HL-60/S4 treated with phorbol 12-myristate 13-acetate at 8.2 ng/mL for 4 days and 3 days (cell line): Measurements from ENCODE around the gene TEP1.
"Not testable (repeated sequence)": the region's sequence is repeated elsewhere in the genome, so short reads cannot be mapped to it uniquely, and the experiment has no call there.

Experiments used
- in situ Hi-C: fragments of 300-500 bp; cut with MboI; formaldehyde crosslinking; loops from 2 replicates; pipeline ENCODE4 v1.15.0; 2022; ENCODE audit warnings: low sequenced_read_pairs

The TEP1 gene

DNA sequence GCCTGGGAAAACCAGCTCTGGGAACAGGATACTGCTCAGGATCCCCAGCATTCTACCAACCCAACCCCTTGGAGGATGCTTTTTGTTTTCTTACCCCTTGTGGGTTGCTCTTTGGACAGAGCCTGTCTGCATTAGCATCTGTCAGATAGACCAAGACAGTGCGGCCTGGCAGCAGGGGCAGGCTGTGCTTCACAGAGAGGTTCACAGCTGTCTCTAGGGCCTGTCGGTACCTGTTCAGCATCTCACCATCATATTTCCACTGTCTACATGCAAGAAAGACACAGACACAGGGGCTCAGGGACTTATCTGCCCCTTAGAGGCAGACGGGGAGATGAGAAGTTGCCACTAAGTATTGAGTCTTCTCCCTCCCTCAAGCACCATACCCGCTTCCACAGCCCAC is 21.8 kb downstream of the TEP1 start:
- in situ Hi-C loops: loop anchor here (25.0 kb wide), 1 partner anchor 1021 kb away; no protein-coding TSS in a partner anchor

DNA sequence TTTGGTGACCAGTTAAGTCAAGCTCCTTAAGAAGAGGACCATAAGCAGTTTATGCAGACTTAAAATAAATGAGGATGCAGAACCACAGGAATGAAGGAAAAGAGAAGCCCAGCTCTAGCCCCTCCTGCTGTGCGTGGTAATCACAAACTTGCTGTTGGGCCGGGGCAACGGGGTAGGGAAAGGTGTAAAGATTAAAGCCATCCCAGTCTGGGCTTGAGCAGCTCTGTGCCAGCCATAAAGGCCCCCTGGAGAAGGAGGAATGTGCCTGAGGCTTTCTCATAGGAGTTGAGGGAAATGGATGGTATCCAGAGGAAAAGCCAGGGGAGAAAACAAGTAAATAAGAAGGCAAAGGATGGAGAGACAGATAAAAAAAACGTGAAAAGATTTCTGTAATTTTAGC is 25.1 kb downstream of the TEP1 start:
- in situ Hi-C loops: loop anchor here (25.0 kb wide), 1 partner anchor 1024 kb away; no protein-coding TSS in a partner anchor

DNA sequence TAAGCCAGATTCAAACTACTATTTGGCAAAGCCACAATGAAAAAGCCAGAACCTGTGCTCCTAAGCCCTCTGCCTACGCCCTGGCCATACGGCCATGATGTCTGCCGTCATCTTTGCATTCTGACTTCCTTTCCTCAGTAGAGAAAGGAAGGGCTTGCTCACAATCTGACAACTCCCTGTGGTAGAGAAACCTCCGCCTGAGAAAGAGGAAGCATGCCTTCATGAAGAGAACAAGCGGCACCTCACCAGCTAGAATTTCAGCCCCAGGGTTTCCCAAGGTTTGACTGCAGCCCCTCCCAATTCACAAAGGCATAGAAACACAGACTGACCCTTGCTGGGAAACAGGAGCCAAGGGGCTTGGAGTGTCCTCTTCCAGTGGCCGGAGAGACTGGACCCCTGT is 25.7 kb downstream of the TEP1 start:
- in situ Hi-C loops: loop anchor here (25.0 kb wide), 1 partner anchor 1025 kb away; no protein-coding TSS in a partner anchor

DNA sequence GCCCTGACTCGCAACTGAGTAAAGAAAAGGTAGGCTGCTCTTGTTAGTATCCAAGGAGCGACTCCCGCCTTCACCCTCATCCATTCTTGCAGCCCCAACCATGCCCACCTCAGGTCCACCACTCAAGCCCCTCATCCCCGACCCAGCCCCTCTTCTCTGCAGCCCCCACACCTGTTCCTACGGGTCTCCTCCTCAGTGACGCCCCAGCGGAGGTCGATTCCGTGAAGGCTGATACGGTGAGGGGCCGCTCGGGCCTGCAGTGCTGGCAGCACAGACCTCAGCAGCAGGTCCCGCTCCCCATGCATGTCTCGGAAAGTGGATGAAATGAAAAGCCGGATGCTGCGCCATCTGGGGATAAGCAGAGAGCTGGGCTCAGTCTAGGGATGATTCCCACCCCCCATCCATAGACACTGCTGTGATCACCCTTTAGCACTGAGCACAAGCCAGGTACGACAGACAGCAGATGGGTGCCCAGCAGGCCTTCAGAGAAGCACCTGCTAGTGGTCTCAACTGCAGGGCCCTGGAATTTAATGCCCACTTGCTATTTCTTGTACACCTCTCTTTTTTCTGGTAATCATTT is 26.9 kb downstream of the TEP1 start:
- in situ Hi-C loops: loop anchor here (25.0 kb wide), 1 partner anchor 1026 kb away; no protein-coding TSS in a partner anchor

DNA sequence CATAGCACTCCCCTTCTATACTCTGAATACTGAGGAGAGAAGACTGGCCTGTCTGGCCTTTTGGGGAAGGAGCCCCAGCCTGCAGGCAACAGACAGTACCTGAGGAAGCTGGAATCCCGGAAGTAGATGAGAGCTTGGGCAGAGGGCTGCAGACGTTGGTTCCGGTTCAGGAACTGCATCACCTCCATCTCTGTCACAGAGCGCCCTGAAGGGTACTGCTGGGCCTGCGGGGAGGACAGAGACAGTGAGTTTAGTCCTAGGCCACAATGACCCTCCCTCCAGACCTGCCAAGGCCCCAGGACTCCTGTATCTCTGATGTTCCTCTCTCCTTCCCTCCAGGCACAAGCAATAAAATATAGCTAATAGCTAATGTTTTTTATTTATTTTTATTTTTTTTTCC is 28.4 kb downstream of the TEP1 start:
- in situ Hi-C loops: loop anchor here (25.0 kb wide), 1 partner anchor 1027 kb away; no protein-coding TSS in a partner anchor

DNA sequence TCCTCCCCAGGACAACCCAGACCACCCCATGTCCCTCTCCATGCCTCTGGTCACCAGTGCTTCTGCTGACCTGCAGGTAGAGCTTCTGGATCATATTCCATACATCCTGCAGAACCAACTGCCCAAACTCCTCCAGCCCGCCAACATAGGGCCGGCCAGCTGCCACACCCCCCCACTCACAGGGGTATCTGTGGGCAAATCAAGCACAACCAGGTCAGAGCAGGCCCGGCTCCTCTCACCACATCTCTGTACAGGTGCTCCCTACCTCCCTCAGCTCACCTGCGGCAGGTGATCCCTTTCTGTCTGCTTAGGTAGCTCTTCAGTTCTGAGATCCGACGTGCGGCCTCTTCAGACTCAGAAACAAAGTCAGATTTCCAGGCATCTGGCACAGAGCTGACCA is 29.0 kb downstream of the TEP1 start:
- in situ Hi-C loops: loop anchor here (25.0 kb wide), 1 partner anchor 1028 kb away; no protein-coding TSS in a partner anchor

DNA sequence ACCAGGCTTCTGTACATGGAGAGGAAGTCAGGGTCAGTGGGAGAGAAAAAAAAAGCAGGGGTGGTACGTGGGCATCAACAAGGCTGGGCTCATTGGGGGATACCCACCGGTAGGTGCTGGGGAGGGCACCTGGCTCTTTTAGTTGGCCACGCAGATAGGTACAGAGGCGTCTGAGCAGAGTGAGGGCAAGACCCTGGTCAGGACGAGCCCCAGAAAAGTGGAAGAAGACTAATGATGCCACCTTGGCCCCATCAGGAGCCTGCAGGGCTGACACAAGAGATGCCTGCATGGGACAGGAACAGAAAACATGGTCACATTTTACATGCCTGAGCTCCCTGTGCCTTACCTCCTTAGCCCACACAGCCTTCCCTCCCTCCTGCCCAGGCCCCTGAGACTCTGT is 29.7 kb downstream of the TEP1 start:
- in situ Hi-C loops: loop anchor here (25.0 kb wide), 1 partner anchor 1029 kb away; no protein-coding TSS in a partner anchor

DNA sequence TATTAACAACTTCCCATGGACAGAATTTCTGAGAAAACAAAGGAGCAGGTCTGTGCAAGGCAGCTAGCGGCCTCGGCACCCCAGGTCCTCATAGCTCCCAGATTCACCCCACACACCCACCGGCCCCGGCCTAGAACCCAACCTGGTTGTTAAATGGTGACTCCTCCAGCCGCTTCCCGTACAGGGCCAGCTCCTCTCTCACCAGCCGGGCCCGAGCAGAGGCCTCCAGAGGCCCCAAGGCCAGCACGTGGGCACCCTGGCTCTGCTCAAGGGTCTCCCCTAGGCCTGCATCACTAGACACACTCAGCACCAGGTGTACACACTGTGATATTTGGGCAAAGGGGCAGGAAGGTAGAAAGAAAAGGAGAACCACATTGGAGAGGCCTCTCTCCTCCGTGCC is 30.3 kb downstream of the TEP1 start:
- in situ Hi-C loops: loop anchor here (25.0 kb wide), 1 partner anchor 1029 kb away; no protein-coding TSS in a partner anchor

DNA sequence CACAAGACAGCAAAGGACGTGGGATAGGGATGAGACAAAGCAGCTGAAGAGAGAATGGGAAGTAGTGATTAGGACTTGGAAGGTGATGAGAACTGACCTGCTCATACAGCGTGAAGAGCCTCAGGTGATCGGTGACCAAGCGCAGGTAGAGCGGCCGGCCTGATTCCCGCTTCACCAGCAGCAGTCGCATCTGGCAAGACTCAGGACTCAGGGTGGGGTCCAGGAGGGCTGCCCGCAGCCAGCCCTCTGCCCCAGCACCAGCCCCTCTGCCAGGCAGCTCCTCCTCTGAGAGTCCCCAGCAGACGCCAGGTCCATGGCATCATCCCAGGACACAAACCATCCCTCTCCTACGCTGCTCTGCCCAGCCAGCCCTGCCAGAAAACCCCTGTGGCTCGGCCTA is 30.8 kb downstream of the TEP1 start:
- in situ Hi-C loops: loop anchor here (25.0 kb wide), 1 partner anchor 1030 kb away; no protein-coding TSS in a partner anchor

DNA sequence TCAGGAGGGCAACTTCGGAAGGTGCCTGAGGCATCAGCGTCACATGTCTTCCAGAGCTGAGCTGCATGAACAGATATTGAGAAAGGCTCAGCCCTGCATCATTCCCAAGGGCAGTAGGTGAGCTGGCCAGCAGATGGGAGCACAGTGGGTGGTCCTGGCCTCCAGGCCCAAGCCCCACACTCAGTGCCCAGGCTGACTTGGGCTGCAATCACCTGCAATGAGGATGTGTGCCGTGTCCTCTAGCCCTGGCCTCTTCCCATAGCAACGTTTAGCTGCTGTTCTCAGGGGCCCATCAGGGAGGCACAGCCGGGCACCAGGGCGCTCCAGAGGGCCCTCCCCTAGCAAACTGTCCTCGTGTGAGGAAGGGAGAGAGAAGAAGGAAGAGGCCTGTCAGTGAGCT is 32.0 kb downstream of the TEP1 start:
- in situ Hi-C loops: loop anchor here (25.0 kb wide), 1 partner anchor 1031 kb away; no protein-coding TSS in a partner anchor

DNA sequence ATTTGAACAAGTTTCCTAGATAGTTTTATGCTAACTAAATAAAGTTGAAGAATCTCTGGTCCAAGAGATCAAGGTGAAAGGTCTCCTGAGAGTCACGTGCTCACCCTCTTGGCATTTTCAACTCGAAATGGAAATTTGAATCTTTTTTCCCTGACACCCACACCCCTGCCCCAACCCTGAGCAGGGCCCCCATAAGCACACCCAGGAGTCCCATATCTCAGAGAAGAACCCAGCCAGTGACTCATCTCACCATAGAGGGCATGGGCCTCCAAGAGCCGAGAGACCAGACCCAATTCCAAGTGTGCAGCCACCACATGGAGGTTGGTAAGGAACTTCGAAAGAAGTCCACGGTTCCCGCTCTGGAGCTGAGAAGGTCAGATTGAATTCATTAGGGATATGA is 32.6 kb downstream of the TEP1 start:
- in situ Hi-C loops: loop anchor here (25.0 kb wide), 1 partner anchor 1032 kb away; no protein-coding TSS in a partner anchor

DNA sequence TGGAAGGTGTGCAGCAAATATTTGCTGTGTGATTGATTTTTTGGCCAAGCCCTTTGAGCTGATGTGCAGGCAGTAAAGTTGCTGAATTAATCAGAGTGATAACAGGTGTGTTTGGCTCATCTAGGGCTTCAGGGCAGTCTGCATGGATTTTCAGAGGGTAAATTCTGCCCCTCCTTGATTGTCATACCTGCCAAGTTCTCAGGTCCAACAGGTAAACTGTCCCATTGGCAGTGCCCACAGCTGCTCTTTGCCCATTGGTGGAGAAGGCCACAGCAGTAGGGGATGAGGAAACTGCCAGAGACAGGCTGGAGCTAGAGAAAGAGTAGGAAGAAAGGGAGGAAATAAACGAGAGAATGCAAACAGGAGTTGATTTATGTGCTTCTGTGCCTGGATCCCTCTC is 33.6 kb downstream of the TEP1 start:
- in situ Hi-C loops: loop anchor here (25.0 kb wide), 1 partner anchor 1033 kb away; no protein-coding TSS in a partner anchor

DNA sequence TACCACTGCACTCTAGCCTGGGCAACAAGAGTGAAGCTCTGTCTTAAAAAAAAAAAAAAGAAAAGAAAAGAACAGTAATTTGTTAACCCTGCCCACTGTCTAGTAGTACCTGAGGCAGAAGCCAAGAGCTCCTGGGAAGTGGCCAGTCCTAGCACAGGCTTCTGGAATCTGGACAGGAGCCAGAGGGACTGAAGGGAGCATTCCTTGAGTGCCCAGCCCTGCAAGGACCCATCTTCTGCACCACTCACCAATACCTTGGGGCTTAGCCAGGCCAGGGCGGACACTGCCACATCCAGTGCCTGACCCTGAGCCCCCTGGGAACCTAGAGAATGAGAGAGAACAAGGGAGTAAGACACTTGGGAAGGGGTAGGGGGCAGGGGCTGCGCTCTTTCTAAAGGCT is 36.1 kb downstream of the TEP1 start:
- in situ Hi-C loops: loop anchor here (25.0 kb wide), 1 partner anchor 1035 kb away; no protein-coding TSS in a partner anchor

DNA sequence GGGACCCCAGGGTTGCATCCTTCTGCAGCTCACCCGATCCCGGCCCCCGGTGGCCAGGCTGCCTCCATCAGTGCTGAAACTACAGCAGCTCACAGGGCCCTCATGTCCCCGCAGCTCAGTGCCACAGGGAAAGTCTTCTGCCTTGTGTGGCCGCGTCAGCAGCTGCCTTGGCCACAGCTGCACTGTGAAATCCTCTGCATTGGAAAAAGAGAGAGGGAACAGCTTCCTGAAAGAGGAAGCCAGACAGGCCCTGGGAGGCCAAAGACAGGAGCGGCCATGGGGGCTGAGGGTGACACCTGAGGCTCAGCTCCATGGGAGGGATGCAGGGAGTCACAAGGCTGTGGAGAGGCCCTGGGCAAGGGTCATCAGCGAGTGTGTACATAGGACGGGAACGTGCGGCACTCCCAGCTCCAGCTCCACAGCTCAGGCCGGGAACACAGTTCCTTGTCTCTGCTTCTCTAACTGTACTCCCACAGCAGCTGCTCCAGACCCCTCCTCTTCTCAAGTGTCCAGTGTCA is 37.2 kb downstream of the TEP1 start:
- in situ Hi-C loops: loop anchor here (25.0 kb wide), 1 partner anchor 1036 kb away; no protein-coding TSS in a partner anchor

DNA sequence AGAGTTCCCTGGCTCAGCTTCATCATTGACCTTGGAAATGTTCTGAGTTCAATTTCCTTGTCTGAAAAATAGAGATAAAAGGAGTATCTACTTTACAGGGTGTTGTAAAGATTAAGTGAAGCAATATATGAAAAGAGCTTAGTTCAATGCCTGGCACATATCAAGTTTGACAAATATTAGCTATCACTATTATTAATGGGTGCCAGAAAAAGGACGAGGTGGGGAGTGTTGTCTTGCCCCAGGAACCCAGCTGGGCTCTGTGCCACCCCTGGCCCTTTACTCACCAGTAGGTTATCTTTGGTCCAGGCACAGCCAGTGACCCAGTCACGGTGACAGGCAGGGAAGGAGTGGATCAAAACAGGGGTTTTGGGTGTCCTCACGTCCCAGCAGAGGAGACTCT is 37.8 kb downstream of the TEP1 start:
- in situ Hi-C loops: loop anchor here (25.0 kb wide), 1 partner anchor 1037 kb away; no protein-coding TSS in a partner anchor

DNA sequence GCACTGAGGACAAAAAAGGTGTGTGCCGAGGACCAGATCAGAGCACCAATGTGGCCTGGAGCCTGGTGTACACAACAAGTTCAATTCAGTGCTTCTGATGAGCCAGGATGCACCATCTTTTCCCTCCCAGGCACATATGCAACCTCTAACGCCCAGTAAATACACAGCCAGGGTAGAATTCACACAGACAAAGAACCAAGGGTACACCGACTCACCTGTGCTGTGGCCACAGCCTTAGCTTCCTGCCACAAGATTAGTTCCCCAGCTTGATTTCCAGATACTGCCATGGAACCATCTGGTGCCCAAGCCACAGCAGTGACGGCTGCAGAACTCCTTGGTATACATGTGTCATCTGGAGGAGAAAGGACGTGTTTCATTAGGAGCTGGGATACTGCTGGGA is 40.5 kb downstream of the TEP1 start:
- in situ Hi-C loops: no loop called here

DNA sequence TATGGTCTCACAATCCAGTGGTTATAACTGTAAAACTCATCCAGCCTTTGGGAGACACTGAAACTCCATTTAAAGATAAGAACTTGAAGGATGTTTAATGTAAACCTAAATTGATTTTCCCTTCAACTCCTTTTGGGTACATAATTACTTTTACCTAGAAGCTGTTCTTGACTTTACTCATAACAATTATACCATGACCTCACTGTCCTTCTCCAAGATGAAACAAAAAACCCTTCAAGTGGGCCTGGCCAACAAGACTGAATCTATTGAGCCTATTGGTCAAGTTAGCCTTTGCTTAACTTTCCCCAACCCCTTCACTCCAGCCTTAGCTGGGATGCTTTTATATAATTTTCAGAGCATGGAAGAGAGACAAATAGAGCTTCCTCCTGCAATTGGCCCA is 47.4 kb downstream of the TEP1 start:
- in situ Hi-C loops: no loop called here

DNA sequence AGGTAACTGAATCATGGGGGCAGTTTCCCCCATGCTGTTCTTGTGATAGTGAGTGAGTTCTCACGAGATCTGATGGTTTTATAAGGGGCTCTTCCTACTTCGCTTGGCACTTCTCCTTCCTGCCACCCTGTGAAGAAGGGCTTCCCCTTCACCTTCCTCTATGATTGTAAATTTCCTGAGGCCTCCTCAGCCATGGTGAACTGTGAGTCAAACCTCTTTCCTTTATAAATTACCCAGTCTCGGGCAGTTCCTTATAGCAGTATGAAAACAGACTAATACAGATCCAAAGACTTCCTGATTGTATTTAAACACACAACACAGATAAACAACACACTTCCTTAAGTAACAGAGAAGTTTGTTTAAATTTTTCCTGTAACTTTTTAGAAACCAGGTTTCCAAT is 54.8 kb downstream of the TEP1 start:
- in situ Hi-C loops: not testable (repeated sequence)

DNA sequence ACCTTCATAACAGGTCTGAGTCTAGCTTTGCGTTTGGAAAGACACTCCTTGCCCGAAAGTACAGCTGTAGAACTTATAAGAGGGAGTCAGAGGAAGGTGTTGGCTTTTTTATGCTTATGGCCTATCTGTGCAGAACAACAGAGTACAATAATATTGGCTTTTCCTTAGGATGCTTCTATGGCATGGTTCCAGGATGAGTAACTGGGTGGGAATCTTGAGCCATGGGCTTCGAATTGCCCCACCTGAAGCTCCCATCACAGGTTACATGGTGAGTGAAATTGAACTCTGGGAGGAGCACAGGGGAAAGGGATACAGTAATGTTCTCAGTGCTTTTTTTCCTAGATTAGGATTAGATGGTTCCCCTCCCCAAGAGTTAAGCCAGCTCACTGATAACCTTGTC is 56.9 kb downstream of the TEP1 start:
- in situ Hi-C loops: no loop called here

DNA sequence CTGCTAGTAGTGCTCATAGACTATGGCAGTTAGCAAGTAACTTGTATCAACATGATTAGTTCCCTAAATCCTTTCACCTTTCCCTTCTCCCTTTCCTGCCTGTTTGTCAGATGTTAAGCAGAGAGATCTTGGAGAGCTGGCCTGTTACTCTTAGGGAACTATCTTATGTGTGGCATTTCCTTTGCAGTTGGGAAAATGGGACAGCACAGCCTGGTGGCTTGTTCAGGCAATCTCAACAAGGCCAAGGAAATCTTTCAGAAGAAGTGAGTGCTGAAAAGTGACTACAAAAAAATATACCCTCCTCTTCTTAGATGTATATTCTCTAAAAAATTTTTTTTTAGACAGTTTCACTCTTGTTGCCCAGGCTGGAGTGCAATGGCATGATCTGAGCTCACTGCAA is 62.4 kb downstream of the TEP1 start:
- in situ Hi-C loops: no loop called here

DNA sequence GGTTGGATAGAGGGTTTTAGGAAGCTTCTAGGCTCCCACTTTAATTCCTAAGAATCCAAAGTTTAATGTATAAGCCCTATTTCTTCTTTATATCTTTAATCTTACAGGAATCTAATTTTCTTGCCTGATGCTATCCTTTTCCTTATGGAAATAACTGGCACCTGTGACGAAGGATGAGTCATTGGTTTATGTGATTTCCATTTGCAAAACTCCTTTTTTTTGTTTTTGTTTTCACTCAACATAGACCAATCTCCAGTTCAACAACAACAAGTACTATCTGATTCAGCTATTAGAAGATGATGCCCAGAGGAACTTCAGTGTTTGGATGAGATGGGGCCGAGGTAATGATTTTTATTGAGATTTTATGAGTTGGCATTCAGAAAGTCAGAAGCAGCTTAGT is 63.0 kb downstream of the TEP1 start:
- in situ Hi-C loops: no loop called here

DNA sequence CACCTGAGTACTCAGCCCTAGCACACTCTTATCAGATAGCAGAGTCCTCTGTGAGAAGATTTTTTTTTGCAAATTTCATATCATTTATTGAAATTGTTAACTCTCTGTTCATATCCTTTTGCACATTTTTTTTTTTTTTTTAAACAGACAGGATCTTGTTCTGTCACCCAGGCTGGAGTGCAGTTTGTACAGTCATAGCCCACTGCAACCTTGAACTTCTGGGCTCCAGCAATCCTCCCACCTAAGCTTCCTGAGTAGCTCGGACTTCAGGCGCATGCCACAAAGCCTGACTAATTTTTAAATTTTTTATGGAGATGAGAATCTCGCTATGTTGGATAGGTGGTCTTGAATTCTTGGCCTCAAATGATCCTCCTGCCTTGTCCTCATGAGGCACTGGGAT is 65.6 kb downstream of the TEP1 start:
- in situ Hi-C loops: no loop called here
